Measurements from ENCODE around the gene CECR2. TPM values are rescaled to one million over a fixed set of nuclear protein-coding genes. Genes with fewer than 3 reads are reported as not detected.
"Not testable (repeated sequence)": the region's sequence is repeated elsewhere in the genome, so short reads cannot be mapped to it uniquely, and the experiment has no call there.

CECR2 gene
- total RNA-seq, 1 donor from 2014 or later = not detected

GRCh38 chr22:17559188-17559587, 189.9 kb downstream of the CECR2 start:
- no peaks in the 10 kb centered on the region for H3K9me3 Mint-ChIP-seq
- no peaks in the 10 kb centered on the region for H3K36me3 Mint-ChIP-seq (ENCODE audit: low read depth)

GRCh38 chr22:17562906-17563870, 193.9 kb downstream of the CECR2 start, which contains the start of gene SLC25A18:
TSS of gene SLC25A18 (plus strand) at chr22:17563498. CDS start at chr22:17579945, 16,447 bp downstream.
- intact Hi-C loops (cut with micrococcal nuclease) = no loop called here
- DNase-seq (ENCODE audit: low spot score) = no peak
- Mint-ChIP-seq H3K4me1 (ENCODE audit: low read depth) (no peaks in the 10 kb centered on the region), H3K9me3 (no peaks in the 10 kb centered on the region), H3K4me3 (ENCODE audit: low read depth) (no peak within 1 kb of the TSS), H3K27ac (no peak within 1 kb of the TSS), H3K27me3 (ENCODE audit: low read depth) (peaks cover 4% of the 10 kb centered on the region), H3K36me3 (ENCODE audit: low read depth) (no peaks in the 10 kb centered on the region)

More at GRCh38 chr22:17559188-17559587, 189.9 kb downstream of the CECR2 start:
- no peak for DNase-seq (ENCODE audit: low spot score)
- Mint-ChIP-seq H3K4me3 (ENCODE audit: low read depth) (no peak overlapping the region), H3K27me3 (ENCODE audit: low read depth) (peaks cover 4% of the 10 kb centered on the region), H3K27ac (no peak overlapping the region), H3K4me1 (ENCODE audit: low read depth) (no peaks in the 10 kb centered on the region)
- intact Hi-C loops (cut with micrococcal nuclease) = no loop called here

- no peak overlapping the region for H3K4me3 Mint-ChIP-seq (ENCODE audit: low read depth)
- peaks cover 4% of the 10 kb centered on the region for H3K27me3 Mint-ChIP-seq (ENCODE audit: low read depth)
- no peak for DNase-seq (ENCODE audit: low spot score)
- H3K9me3 Mint-ChIP-seq = no peaks in the 10 kb centered on the region
- H3K36me3 Mint-ChIP-seq (ENCODE audit: low read depth) = no peaks in the 10 kb centered on the region
- no peak overlapping the region for H3K27ac Mint-ChIP-seq
- H3K4me1 Mint-ChIP-seq (ENCODE audit: low read depth) = no peaks in the 10 kb centered on the region
- intact Hi-C loops (cut with micrococcal nuclease) = no loop called here
Measured at GRCh38 chr22:17563936-17564391, 194.7 kb downstream of the CECR2 start.

GRCh38 chr22:17566016-17566687, 196.9 kb downstream of the CECR2 start:
- H3K27ac Mint-ChIP-seq; DNase-seq (ENCODE audit: low spot score); H3K27me3 Mint-ChIP-seq (ENCODE audit: low read depth); H3K9me3 Mint-ChIP-seq; H3K36me3 Mint-ChIP-seq (ENCODE audit: low read depth); H3K4me3 Mint-ChIP-seq (ENCODE audit: low read depth); H3K4me1 Mint-ChIP-seq (ENCODE audit: low read depth); intact Hi-C loops (cut with micrococcal nuclease): not testable (repeated sequence)

GRCh38 chr22:17566776-17567175, 197.5 kb downstream of the CECR2 start:
- H3K9me3 Mint-ChIP-seq = no peaks in the 10 kb centered on the region
- H3K36me3 Mint-ChIP-seq (ENCODE audit: low read depth) = no peaks in the 10 kb centered on the region
- H3K27ac Mint-ChIP-seq = no peak overlapping the region
- intact Hi-C loops (cut with micrococcal nuclease) = no loop called here
- DNase-seq (ENCODE audit: low spot score) = no peak
- peaks cover 4% of the 10 kb centered on the region for H3K27me3 Mint-ChIP-seq (ENCODE audit: low read depth)
- H3K4me1 Mint-ChIP-seq (ENCODE audit: low read depth) = no peaks in the 10 kb centered on the region
- H3K4me3 Mint-ChIP-seq (ENCODE audit: low read depth) = no peak overlapping the region

GRCh38 chr22:17569971-17570511, 200.8 kb downstream of the CECR2 start:
- no peaks in the 10 kb centered on the region for H3K27me3 Mint-ChIP-seq (ENCODE audit: low read depth)
- H3K36me3 Mint-ChIP-seq (ENCODE audit: low read depth) = no peaks in the 10 kb centered on the region
- no peak for DNase-seq (ENCODE audit: low spot score)
- intact Hi-C loops (cut with micrococcal nuclease) = no loop called here
- H3K4me1 Mint-ChIP-seq (ENCODE audit: low read depth) = no peaks in the 10 kb centered on the region
- H3K9me3 Mint-ChIP-seq = no peaks in the 10 kb centered on the region
- H3K27ac Mint-ChIP-seq = no peak overlapping the region
- no peak overlapping the region for H3K4me3 Mint-ChIP-seq (ENCODE audit: low read depth)

- intact Hi-C loops (cut with micrococcal nuclease) = no loop called here
- no peaks in the 10 kb centered on the region for H3K27me3 Mint-ChIP-seq (ENCODE audit: low read depth)
- no peak overlapping the region for H3K4me3 Mint-ChIP-seq (ENCODE audit: low read depth)
- DNase-seq (ENCODE audit: low spot score) = no peak
- H3K27ac Mint-ChIP-seq = no peak overlapping the region
- no peaks in the 10 kb centered on the region for H3K4me1 Mint-ChIP-seq (ENCODE audit: low read depth)
- no peaks in the 10 kb centered on the region for H3K9me3 Mint-ChIP-seq
- no peaks in the 10 kb centered on the region for H3K36me3 Mint-ChIP-seq (ENCODE audit: low read depth)
Measured at GRCh38 chr22:17570851-17571631, 201.8 kb downstream of the CECR2 start.

GRCh38 chr22:17575151-17575550, 205.9 kb downstream of the CECR2 start:
- Mint-ChIP-seq H3K4me1 (ENCODE audit: low read depth) (no peaks in the 10 kb centered on the region), H3K27ac (no peak overlapping the region), H3K4me3 (ENCODE audit: low read depth) (no peak overlapping the region), H3K36me3 (ENCODE audit: low read depth) (no peaks in the 10 kb centered on the region), H3K9me3 (no peaks in the 10 kb centered on the region), H3K27me3 (ENCODE audit: low read depth) (no peaks in the 10 kb centered on the region)
- intact Hi-C loops (cut with micrococcal nuclease) = no loop called here
- DNase-seq (ENCODE audit: low spot score) = no peak

GRCh38 chr22:17575681-17576080, 206.4 kb downstream of the CECR2 start:
- DNase-seq (ENCODE audit: low spot score) = no peak
- intact Hi-C loops (cut with micrococcal nuclease) = no loop called here
- Mint-ChIP-seq H3K27ac (no peak overlapping the region), H3K27me3 (ENCODE audit: low read depth) (no peaks in the 10 kb centered on the region), H3K9me3 (no peaks in the 10 kb centered on the region), H3K36me3 (ENCODE audit: low read depth) (no peaks in the 10 kb centered on the region), H3K4me1 (ENCODE audit: low read depth) (no peaks in the 10 kb centered on the region), H3K4me3 (ENCODE audit: low read depth) (no peak overlapping the region)

GRCh38 chr22:17576470-17576869, 207.2 kb downstream of the CECR2 start:
- H3K36me3 Mint-ChIP-seq (ENCODE audit: low read depth) = no peaks in the 10 kb centered on the region
- no peaks in the 10 kb centered on the region for H3K9me3 Mint-ChIP-seq
- no peak overlapping the region for H3K4me3 Mint-ChIP-seq (ENCODE audit: low read depth)
- intact Hi-C loops (cut with micrococcal nuclease) = no loop called here
- no peak overlapping the region for H3K27ac Mint-ChIP-seq
- no peaks in the 10 kb centered on the region for H3K4me1 Mint-ChIP-seq (ENCODE audit: low read depth)
- H3K27me3 Mint-ChIP-seq (ENCODE audit: low read depth) = no peaks in the 10 kb centered on the region
- no peak for DNase-seq (ENCODE audit: low spot score)

GRCh38 chr22:17578136-17578754, 209.0 kb downstream of the CECR2 start:
- intact Hi-C loops (cut with micrococcal nuclease) = no loop called here
- DNase-seq (ENCODE audit: low spot score) = no peak
- H3K36me3 Mint-ChIP-seq (ENCODE audit: low read depth) = no peaks in the 10 kb centered on the region
- H3K4me3 Mint-ChIP-seq (ENCODE audit: low read depth) = no peak overlapping the region
- H3K27ac Mint-ChIP-seq = no peak overlapping the region
- no peaks in the 10 kb centered on the region for H3K4me1 Mint-ChIP-seq (ENCODE audit: low read depth)
- H3K9me3 Mint-ChIP-seq = no peaks in the 10 kb centered on the region
- H3K27me3 Mint-ChIP-seq (ENCODE audit: low read depth) = no peaks in the 10 kb centered on the region

GRCh38 chr22:17579535-17579981, 210.3 kb downstream of the CECR2 start:
- H3K36me3 Mint-ChIP-seq (ENCODE audit: low read depth) = no peaks in the 10 kb centered on the region
- no peaks in the 10 kb centered on the region for H3K4me1 Mint-ChIP-seq (ENCODE audit: low read depth)
- no peaks in the 10 kb centered on the region for H3K9me3 Mint-ChIP-seq
- H3K27me3 Mint-ChIP-seq (ENCODE audit: low read depth) = no peaks in the 10 kb centered on the region
- no peak overlapping the region for H3K4me3 Mint-ChIP-seq (ENCODE audit: low read depth)
- intact Hi-C loops (cut with micrococcal nuclease) = no loop called here
- no peak for DNase-seq (ENCODE audit: low spot score)
- H3K27ac Mint-ChIP-seq = no peak overlapping the region
